Erythroblast (primary cell): Measurements from ENCODE around the gene ZNRF3.

Experiments used
- GATA1 ChIP-seq: IDR thresholded peaks from 2 replicates; pipeline ENCODE4 v1.6.1; 2011; ENCODE audit warnings: low read depth, mild to moderate bottlenecking, control low read depth, low read length, moderate library complexity
- POLR2A ChIP-seq: IDR thresholded peaks from 2 replicates; pipeline ENCODE4 v1.6.1; 2011; ENCODE audit warnings: mild to moderate bottlenecking, low read length

DNA sequence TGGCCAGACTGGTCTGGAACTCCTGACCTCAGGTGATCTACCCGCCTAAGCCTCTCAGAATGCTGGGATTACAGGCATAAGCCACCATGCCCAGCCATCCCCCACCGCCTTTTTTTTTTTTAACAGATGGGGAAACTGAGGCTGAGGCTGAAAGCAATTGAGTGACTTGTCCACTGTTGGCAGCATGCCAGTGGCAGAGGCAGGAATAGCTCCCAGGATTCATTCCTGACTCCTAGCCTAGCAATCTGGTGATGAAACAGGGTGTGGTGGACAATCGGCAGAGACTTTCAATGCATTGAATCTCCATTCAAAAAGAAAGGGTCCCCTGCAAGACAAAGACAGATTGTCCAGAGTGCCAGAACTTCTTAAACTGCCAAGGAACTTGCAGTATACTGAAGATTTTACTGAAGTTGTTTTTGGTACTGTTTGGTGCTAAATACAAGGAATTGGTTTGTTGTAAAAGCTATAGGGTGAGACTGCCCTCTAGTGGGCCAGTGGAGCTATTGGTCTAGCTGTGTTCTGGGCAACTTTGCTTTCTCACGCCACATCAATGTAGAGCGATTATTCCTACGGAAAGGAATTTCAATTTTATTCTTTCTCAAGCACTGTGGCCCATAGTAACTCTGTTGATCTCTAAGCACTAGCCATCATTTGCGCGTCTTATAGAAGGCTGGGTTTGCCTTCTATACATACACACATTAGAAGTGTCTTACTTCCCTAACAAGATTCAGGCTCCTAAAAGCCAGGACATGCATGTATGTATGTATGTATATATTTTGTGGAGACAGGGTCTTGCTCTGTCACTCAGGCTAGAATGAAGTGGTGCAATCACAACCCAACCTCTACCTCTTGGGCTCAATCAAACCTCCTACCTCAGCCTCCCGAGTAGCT lies 157.3 kb downstream of the ZNRF3 start:
- TF ChIP-seq GATA1 (no peak), POLR2A (no peak)
